NT2/D1 (cell line): Measurements from ENCODE around the gene USP46.

Experiments
- DNase-seq: peaks from one replicate; pipeline ENCODE4 v3.0.0-alpha.2; 2011; ENCODE audit warnings: low read depth, low spot score
- H3K27me3 ChIP-seq: 2 replicates; pipeline ENCODE4 v1.6.0; 2011; ENCODE audit warnings: mild to moderate bottlenecking; ENCODE audit not compliant: insufficient read length, insufficient read depth
- H3K36me3 ChIP-seq: 2 replicates; pipeline ENCODE4 v1.6.1; 2011; ENCODE audit warnings: mild to moderate bottlenecking, low read length, mixed read lengths; ENCODE audit not compliant: insufficient read depth, insufficient read length
- H3K4me1 ChIP-seq: 2 replicates; pipeline ENCODE4 v1.5.1; 2011; ENCODE audit not compliant: insufficient read depth, insufficient read length
- H3K4me3 ChIP-seq: 2 replicates; pipeline ENCODE4 v1.5.1; 2011; ENCODE audit warnings: low read depth; ENCODE audit not compliant: insufficient read length
- H3K9ac ChIP-seq: 2 replicates; pipeline ENCODE4 v1.6.0; 2011; ENCODE audit warnings: low read depth; ENCODE audit not compliant: insufficient read length
- H3K9me3 ChIP-seq: 2 replicates; pipeline ENCODE4 v1.5.1; 2011; ENCODE audit warnings: mild to moderate bottlenecking, low read length; ENCODE audit not compliant: insufficient read depth
- SUZ12 ChIP-seq: IDR thresholded peaks from 2 replicates; pipeline ENCODE4 v1.6.1; 2011; ENCODE audit not compliant: insufficient read length, insufficient read depth; ENCODE audit errors: extremely low read depth
- YY1 ChIP-seq: IDR thresholded peaks from 2 replicates; pipeline ENCODE4 v1.6.1; 2011; ENCODE audit not compliant: insufficient read length, insufficient read depth
- ZNF274 ChIP-seq: IDR thresholded peaks from 2 replicates; pipeline ENCODE4 v1.6.1; 2011; ENCODE audit warnings: mild to moderate bottlenecking, low read depth, low read length

USP46 gene

GRCh38 chr4:52685316-52685715 lies 26.2 kb upstream of the USP46 start:
- no peak for DNase-seq
- no peaks in the 10 kb centered on the region for H3K4me1 ChIP-seq
- H3K9me3 ChIP-seq, result no peaks in the 10 kb centered on the region
- no peak overlapping the region for H3K4me3 ChIP-seq
- no peak overlapping the region for H3K9ac ChIP-seq
- TF ChIP-seq SUZ12 (no peak), ZNF274 (no peak), YY1 (no peak)
- H3K27me3 ChIP-seq, result no peaks in the 10 kb centered on the region
- H3K36me3 ChIP-seq, result no peaks in the 10 kb centered on the region

- Histone ChIP-seq H3K4me1 (no peaks in the 10 kb centered on the region), H3K4me3 (no peak overlapping the region), H3K27me3 (no peaks in the 10 kb centered on the region), H3K9me3 (no peaks in the 10 kb centered on the region), H3K36me3 (no peaks in the 10 kb centered on the region), H3K9ac (no peak overlapping the region)
- TF ChIP-seq YY1, result no peak
- TF ChIP-seq ZNF274, result no peak
- no peak for TF ChIP-seq SUZ12
- no peak for DNase-seq
Observed at GRCh38 chr4:52684896-52685295, 25.8 kb upstream of the USP46 start.

GRCh38 chr4:52680381-52680780 lies 21.3 kb upstream of the USP46 start:
- no peak overlapping the region for H3K9ac ChIP-seq
- no peaks in the 10 kb centered on the region for H3K36me3 ChIP-seq
- no peaks in the 10 kb centered on the region for H3K9me3 ChIP-seq
- no peak overlapping the region for H3K4me3 ChIP-seq
- H3K4me1 ChIP-seq, result no peaks in the 10 kb centered on the region
- H3K27me3 ChIP-seq, result no peaks in the 10 kb centered on the region
- TF ChIP-seq ZNF274, result no peak
- no peak for TF ChIP-seq SUZ12
- no peak for TF ChIP-seq YY1
- DNase-seq, result no peak

GRCh38 chr4:52676536-52676935 lies 17.4 kb upstream of the USP46 start:
- H3K36me3 ChIP-seq, result no peaks in the 10 kb centered on the region
- no peak for TF ChIP-seq ZNF274
- TF ChIP-seq SUZ12, result no peak
- no peak for TF ChIP-seq YY1
- DNase-seq, result no peak
- no peaks in the 10 kb centered on the region for H3K9me3 ChIP-seq
- H3K27me3 ChIP-seq, result no peaks in the 10 kb centered on the region
- H3K4me3 ChIP-seq, result no peak overlapping the region
- H3K4me1 ChIP-seq, result no peaks in the 10 kb centered on the region
- H3K9ac ChIP-seq, result no peak overlapping the region

- H3K4me3 ChIP-seq, result no peak overlapping the region
- no peak for DNase-seq
- H3K27me3 ChIP-seq, result no peaks in the 10 kb centered on the region
- no peaks in the 10 kb centered on the region for H3K4me1 ChIP-seq
- no peak overlapping the region for H3K9ac ChIP-seq
- H3K36me3 ChIP-seq, result no peaks in the 10 kb centered on the region
- TF ChIP-seq YY1 (no peak), ZNF274 (no peak), SUZ12 (no peak)
- no peaks in the 10 kb centered on the region for H3K9me3 ChIP-seq
Observed at GRCh38 chr4:52675111-52675510, 16.0 kb upstream of the USP46 start.

- DNase-seq, result no peak
- no peaks in the 10 kb centered on the region for H3K27me3 ChIP-seq
- no peaks in the 10 kb centered on the region for H3K4me1 ChIP-seq
- no peaks in the 10 kb centered on the region for H3K36me3 ChIP-seq
- no peak overlapping the region for H3K9ac ChIP-seq
- no peak for TF ChIP-seq YY1
- TF ChIP-seq SUZ12, result no peak
- no peak for TF ChIP-seq ZNF274
- no peaks in the 10 kb centered on the region for H3K9me3 ChIP-seq
- no peak overlapping the region for H3K4me3 ChIP-seq
Observed at GRCh38 chr4:52670739-52671138, 11.6 kb upstream of the USP46 start.

GRCh38 chr4:52670121-52670520 lies 11.0 kb upstream of the USP46 start:
- TF ChIP-seq YY1, result no peak
- no peak for TF ChIP-seq ZNF274
- no peak for TF ChIP-seq SUZ12
- DNase-seq, result no peak
- no peaks in the 10 kb centered on the region for H3K27me3 ChIP-seq
- no peak overlapping the region for H3K9ac ChIP-seq
- H3K4me1 ChIP-seq, result no peaks in the 10 kb centered on the region
- H3K9me3 ChIP-seq, result no peaks in the 10 kb centered on the region
- H3K4me3 ChIP-seq, result no peak overlapping the region
- no peaks in the 10 kb centered on the region for H3K36me3 ChIP-seq
